ENCODE data around the gene SYNDIG1.

Gene SYNDIG1

GRCh38 chr20:24679448-24680047 is 210.1 kb downstream of the SYNDIG1 start:
- no peak for DNase-seq

- DNase-seq: no peak
Measured at GRCh38 chr20:24681634-24682495, 212.4 kb downstream of the SYNDIG1 start.

- no peak for DNase-seq
Measured at GRCh38 chr20:24682496-24682985, 213.1 kb downstream of the SYNDIG1 start.

GRCh38 chr20:24683676-24684075 is 214.2 kb downstream of the SYNDIG1 start:
- DNase-seq: no peak

GRCh38 chr20:24684421-24684871 is 215.0 kb downstream of the SYNDIG1 start:
- no peak for DNase-seq

- DNase-seq: no peak
Measured at GRCh38 chr20:24684956-24685691, 215.7 kb downstream of the SYNDIG1 start.

- DNase-seq: no peak
Measured at GRCh38 chr20:24685736-24686135, 216.3 kb downstream of the SYNDIG1 start.

- no peak for DNase-seq
Measured at GRCh38 chr20:24686156-24686555, 216.7 kb downstream of the SYNDIG1 start.

- DNase-seq: no peak
Measured at GRCh38 chr20:24690408-24690807, 221.0 kb downstream of the SYNDIG1 start.

- no peak for DNase-seq
Measured at GRCh38 chr20:24691901-24692351, 222.5 kb downstream of the SYNDIG1 start.

- DNase-seq: no peak
Measured at GRCh38 chr20:24692446-24693200, 223.2 kb downstream of the SYNDIG1 start.

GRCh38 chr20:24693466-24694156 is 224.2 kb downstream of the SYNDIG1 start:
- DNase-seq: no peak

- no peak for DNase-seq
Measured at GRCh38 chr20:24694157-24694726, 224.8 kb downstream of the SYNDIG1 start.

GRCh38 chr20:24694727-24695528 is 225.5 kb downstream of the SYNDIG1 start:
- no peak for DNase-seq

GRCh38 chr20:24695529-24696225 is 226.2 kb downstream of the SYNDIG1 start:
- DNase-seq: no peak

GRCh38 chr20:24696396-24696795 is 227.0 kb downstream of the SYNDIG1 start:
- no peak for DNase-seq

GRCh38 chr20:24697411-24697810 is 228.0 kb downstream of the SYNDIG1 start:
- DNase-seq: no peak

GRCh38 chr20:24698189-24698588 is 228.8 kb downstream of the SYNDIG1 start:
- DNase-seq: no peak

GRCh38 chr20:24698706-24699206 is 229.3 kb downstream of the SYNDIG1 start:
- DNase-seq: no peak
